SJCRH30 (cell line): ENCODE measurements around the gene MVB12B. TPM values are rescaled to one million over a fixed set of nuclear protein-coding genes. Genes with fewer than 3 reads are reported as not detected.
"Not testable (repeated sequence)": the region's sequence is repeated elsewhere in the genome, so short reads cannot be mapped to it uniquely, and the experiment has no call there.

Experiments
- DNase-seq, 2 experiments: peaks; one replicate each; pipeline ENCODE4 v3.0.0-alpha.2; 2015 to 2020
- H3K27ac ChIP-seq: fragments of 250-450 bp; sonication (Bioruptor Pico); 2 replicates; pipeline ENCODE4 v1.5.1; 2020; ENCODE audit warnings: mild to moderate bottlenecking, moderate library complexity
- H3K27me3 ChIP-seq: fragments of 250-450 bp; sonication (Bioruptor Pico); 2 replicates; pipeline ENCODE4 v1.5.1; 2020; ENCODE audit warnings: mild to moderate bottlenecking, moderate library complexity
- H3K36me3 ChIP-seq: fragments of 250-450 bp; sonication (Bioruptor Pico); 2 replicates; pipeline ENCODE4 v1.5.1; 2020; ENCODE audit warnings: mild to moderate bottlenecking, moderate library complexity
- H3K4me1 ChIP-seq: fragments of 250-450 bp; sonication (Bioruptor Pico); 2 replicates; pipeline ENCODE4 v1.5.1; 2020; ENCODE audit warnings: mild to moderate bottlenecking, moderate library complexity
- H3K4me3 ChIP-seq: fragments of 250-450 bp; sonication (Bioruptor Pico); 2 replicates; pipeline ENCODE4 v1.5.1; 2020; ENCODE audit warnings: mild to moderate bottlenecking, moderate library complexity
- H3K9me3 ChIP-seq: fragments of 250-450 bp; sonication (Bioruptor Pico); replicated peaks from 2 replicates; pipeline ENCODE4 v1.5.1; 2020; ENCODE audit warnings: mild to moderate bottlenecking, moderate library complexity
- total RNA-seq: library from RNA; depleted of rRNA; stranded (reverse); fragments of >200 nt; shearing (Covaris generic); gene quantifications from 2 replicates; pipeline ENCODE4 v1.2.3, GENCODE V29; 2014

MVB12B gene
- total RNA-seq, 1 experiment from 2014 or later: 21.9 TPM

DNA sequence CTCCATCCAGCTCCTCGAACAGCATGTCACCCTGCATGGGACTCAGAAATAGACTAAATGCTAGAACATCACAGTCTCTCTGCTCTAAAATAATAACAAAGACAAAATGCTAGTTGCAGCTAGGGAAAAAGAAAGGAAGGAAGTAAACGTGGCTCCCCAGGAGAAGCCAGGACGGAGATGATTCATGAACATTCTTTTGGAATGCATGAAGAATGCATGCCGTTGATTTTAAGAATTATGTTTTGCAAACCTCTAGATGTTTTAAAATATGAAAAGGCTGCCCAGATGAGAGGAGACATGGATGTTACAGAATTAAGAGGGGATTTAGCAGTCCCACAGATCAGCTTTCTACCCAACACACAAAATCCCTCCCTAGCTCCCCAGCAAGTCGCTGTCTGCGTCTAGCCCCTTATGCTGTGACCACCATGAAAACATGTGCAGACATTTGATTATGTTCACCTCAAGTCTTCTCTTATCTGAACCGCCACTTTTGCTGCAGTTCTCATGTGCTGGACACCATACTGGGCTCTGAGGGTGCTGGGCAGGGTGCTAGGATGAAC, 147.7 kb downstream of the MVB12B start:
- H3K4me3 ChIP-seq: no peak overlapping the region
- H3K36me3 ChIP-seq: no peaks in the 10 kb centered on the region
- H3K27ac ChIP-seq: peak overlapping the region; percentile 94
- peak; percentile 74 to 75 for DNase-seq
- H3K4me1 ChIP-seq: peaks cover 62% of the 10 kb centered on the region
- no peaks in the 10 kb centered on the region for H3K27me3 ChIP-seq
- no peaks in the 10 kb centered on the region for H3K9me3 ChIP-seq

DNA sequence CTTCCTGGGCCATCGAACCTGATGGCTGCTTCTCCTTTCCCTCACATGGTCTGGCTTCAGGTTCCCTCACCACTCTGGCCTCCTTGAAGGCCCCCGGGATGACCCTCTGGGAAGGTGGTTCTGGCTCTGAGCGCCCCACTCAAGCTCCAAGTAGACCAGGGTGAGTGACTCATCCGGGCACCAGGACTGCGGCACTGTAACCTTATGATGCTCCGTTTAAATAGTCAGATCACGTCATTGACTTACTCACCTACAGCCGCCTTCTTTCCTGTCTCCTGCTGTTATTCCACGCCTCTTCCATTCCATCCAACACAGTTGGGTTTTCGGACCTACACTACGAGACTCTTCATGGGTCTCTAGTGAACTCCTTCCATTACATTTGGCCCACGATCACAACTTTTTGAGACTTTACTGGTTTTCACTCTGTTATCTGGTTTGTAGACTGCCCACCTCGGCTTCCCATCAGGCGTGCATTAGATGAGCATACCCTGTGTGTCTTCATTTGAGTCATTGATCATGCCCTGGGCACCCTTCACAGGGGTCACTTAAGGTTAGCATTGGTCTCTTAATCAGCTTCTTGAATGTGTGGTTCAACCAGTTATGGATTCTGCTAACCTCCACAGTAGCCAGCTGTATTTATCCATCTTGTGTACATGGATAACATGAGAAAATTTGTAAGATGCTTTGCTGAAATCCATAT, 148.3 kb downstream of the MVB12B start:
- Histone ChIP-seq H3K36me3 (no peaks in the 10 kb centered on the region), H3K4me3 (no peak overlapping the region), H3K9me3 (no peaks in the 10 kb centered on the region), H3K4me1 (peaks cover 57% of the 10 kb centered on the region), H3K27me3 (no peaks in the 10 kb centered on the region), H3K27ac (peak overlapping the region; percentile 94)
- peak in 1 of 2 experiments; percentile 39 for DNase-seq

DNA sequence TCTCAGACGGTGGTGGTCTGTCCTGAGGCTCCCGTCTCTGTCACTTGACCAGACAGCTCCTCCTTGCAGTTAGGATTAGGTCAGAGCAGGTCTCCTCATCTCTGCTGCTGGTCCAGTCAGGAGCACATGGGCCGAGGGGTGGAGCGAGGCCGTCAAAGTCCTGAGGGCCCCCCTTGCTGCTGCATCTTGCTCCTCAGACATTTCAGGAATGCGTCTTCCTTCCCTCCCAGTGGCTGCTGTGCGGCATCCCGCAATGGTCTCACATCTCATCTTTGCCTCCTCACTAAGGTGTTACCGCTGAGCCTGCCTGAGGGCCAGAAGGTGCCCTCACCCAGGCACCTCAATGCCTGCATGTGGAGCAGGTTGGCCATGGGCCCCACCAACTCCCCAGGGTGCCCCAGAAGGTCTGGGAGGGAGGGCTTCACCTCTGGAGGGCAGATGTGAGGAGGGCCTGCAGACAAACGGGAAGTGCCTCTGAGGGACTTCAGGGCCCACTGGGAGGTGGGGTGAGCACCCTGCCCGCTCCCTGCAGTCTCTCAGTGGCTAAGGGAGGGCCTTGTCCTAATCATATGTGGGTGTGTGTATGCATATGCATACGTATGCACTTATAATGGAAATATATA, 149.4 kb downstream of the MVB12B start:
- no peak for DNase-seq
- no peaks in the 10 kb centered on the region for H3K27me3 ChIP-seq
- peaks cover 47% of the 10 kb centered on the region for H3K4me1 ChIP-seq
- H3K9me3 ChIP-seq: no peaks in the 10 kb centered on the region
- peak overlapping the region; percentile 94; the same call in 1 of the 2 replicates for H3K27ac ChIP-seq
- H3K36me3 ChIP-seq: no peaks in the 10 kb centered on the region
- H3K4me3 ChIP-seq: no peak overlapping the region

DNA sequence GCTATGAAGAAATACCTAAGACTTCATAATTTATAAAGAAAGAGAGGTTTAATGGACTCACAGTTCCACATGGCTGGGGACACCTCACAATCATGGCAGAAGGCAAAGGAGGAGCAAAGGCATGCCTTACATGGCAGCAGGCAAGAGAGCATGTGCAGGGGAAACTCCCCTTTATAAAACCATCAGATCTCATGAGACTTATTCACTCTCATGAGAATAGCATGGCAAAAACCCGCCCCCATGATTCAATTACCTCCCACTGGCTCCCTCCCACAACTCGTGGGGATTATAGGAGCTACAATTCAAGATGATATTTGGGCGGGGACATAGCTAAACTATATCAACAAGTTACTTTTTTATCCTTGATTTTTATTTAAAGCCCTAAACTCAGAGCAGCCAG, 150.8 kb downstream of the MVB12B start:
- H3K36me3 ChIP-seq, DNase-seq, H3K4me3 ChIP-seq: not testable (repeated sequence)

DNA sequence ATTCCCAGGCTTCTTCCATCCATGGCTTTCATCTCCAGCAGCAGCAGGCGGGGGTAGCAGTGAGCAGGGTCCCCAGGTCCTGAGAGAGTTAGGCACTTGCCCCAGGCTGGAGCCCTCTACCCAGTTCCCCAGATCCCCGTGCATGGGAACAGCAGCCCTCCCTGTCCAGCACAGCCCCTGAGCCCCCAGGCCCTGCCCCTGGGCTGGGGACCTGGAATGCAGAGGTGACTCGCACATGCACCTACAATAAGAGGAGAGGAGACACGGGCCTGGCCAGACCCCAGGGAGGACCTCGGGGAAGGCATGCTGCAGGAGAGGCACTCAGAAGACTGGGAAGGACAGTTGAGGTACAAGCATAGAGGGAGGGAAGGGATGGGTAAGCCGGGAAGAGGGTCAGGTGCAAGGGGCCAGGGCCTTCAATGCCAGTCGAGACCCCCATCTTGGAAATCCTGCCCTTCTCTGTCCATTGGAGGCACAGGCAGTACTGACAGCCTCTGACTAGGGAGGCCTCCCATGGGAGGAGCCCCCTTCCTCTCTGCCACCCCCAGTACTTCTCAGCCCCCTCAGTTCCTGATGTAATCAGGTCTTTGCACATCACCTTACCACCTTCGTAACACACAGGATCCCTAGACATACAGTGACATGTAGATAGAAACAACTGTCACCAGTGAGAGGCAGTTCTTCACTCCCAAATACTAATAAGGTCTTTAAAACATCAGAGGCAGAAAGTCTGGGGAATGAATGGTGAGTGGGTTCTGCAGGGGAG, 151.8 kb downstream of the MVB12B start:
- Histone ChIP-seq H3K27ac (no peak overlapping the region), H3K27me3 (no peaks in the 10 kb centered on the region), H3K9me3 (no peaks in the 10 kb centered on the region), H3K4me3 (no peak overlapping the region), H3K4me1 (peaks cover 25% of the 10 kb centered on the region), H3K36me3 (peaks cover 6% of the 10 kb centered on the region)
- DNase-seq: no peak

More for the DNA sequence above, 150.8 kb downstream of the MVB12B start:
- not testable (repeated sequence) for H3K9me3 ChIP-seq, H3K27ac ChIP-seq, H3K27me3 ChIP-seq
- H3K4me1 ChIP-seq: peaks cover 34% of the 10 kb centered on the region

DNA sequence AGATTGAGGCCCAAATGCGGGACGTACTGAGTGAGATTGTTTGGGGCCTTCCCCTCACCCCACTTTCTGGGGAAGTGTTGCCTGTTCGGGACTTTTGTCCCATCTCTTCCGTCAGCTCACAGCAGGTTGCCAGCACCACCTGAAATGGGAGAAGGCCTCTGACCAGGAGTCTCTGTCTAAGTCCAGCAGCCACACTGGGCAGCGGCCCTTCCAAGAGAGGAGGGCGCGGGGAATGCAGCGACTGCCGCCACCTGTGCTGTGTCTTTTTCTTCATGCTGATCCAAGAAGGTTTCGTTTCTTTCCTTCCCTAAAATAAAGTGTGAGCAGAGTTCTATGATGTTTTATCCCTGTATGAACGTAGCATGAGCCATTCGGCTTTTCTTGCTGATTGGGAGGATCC, 152.9 kb downstream of the MVB12B start:
- DNase-seq: no peak
- no peaks in the 10 kb centered on the region for H3K9me3 ChIP-seq
- no peak overlapping the region for H3K4me3 ChIP-seq
- H3K27me3 ChIP-seq: no peaks in the 10 kb centered on the region
- peaks cover 6% of the 10 kb centered on the region for H3K36me3 ChIP-seq
- H3K27ac ChIP-seq: no peak overlapping the region
- peaks cover 13% of the 10 kb centered on the region for H3K4me1 ChIP-seq

DNA sequence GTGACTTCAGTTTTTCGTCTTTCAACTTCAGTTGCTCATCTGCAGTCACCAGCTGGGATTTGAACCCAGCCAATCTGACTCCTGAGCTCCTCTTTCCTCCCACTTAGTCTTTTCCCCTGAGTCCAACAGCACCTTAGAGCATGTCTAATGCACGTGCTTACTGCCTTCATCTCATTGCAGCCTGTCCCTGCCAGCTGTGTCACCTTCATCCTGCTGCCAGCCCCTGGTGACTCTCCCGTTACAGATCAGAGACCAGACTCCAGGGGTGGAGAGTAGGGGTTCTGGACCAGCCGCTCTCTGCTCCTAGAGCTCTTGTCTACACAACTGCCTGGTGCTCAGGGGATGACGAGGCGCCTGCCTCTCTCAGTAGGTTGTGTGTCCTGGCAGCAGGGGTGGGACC, 154.2 kb downstream of the MVB12B start:
- no peak for DNase-seq
- no peaks in the 10 kb centered on the region for H3K27me3 ChIP-seq
- no peak overlapping the region for H3K27ac ChIP-seq
- no peaks in the 10 kb centered on the region for H3K9me3 ChIP-seq
- peaks cover under 1% of the 10 kb centered on the region; the same call in 1 of the 2 replicates for H3K4me1 ChIP-seq
- H3K36me3 ChIP-seq: peaks cover 6% of the 10 kb centered on the region
- H3K4me3 ChIP-seq: no peak overlapping the region

DNA sequence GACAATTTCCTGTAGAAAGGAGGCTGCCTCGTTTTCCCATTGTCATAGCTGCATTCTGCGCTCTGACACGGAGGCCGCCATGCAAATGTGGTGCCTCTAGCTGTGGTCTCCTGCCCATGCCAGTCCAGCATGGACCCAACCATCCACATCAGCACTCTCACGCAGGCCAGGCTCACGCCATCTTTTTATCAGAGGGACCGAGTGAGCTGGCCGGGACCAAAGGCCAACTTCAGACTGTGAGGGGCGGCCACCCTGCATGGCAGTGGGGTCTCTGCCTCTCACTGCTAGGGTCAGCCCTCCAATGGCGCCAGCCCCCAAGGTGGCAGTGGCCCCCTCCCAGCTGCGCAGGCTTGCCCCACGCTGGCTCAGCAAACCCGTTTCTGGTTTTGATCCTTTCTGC, 155.2 kb downstream of the MVB12B start:
- H3K9me3 ChIP-seq: no peaks in the 10 kb centered on the region
- no peak for DNase-seq
- H3K4me1 ChIP-seq: no peaks in the 10 kb centered on the region
- H3K27me3 ChIP-seq: no peaks in the 10 kb centered on the region
- H3K27ac ChIP-seq: no peak overlapping the region
- H3K4me3 ChIP-seq: no peak overlapping the region
- peaks cover 6% of the 10 kb centered on the region for H3K36me3 ChIP-seq

DNA sequence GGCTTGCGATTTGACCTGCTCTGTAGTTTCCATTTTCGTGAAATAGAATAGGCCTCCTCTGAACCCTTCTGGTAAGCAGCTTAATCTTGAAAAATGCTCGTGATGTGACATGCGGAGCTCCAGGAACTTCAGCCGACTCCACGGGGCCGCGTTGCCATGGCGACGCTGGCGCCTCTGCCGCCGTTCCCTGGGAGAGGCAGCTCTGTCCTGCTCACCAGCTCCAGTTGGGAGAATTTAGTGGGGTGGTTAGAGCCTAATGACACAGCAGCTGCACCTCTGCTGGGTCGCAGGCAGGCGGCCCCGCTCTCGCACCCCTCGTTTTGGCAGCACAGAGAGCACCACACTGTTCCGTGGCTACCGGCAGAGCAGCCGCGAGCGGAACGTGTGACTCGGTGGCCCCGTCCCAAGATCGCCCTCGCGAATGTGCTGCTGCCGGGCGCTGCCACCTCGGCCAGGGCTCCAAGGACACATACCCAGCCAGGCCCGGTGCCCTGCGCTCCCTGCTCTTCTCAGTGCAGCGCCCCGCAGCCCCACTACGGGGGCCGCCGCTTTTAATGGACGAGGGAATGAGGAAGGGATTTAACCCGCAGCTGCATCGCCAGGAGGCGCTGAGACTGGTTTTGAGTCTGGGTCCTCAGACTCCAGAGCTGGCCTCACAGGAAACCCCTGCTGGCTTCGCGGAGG, 155.9 kb downstream of the MVB12B start:
- Histone ChIP-seq H3K9me3 (no peaks in the 10 kb centered on the region), H3K27ac (no peak overlapping the region), H3K27me3 (no peaks in the 10 kb centered on the region), H3K4me3 (no peak overlapping the region), H3K36me3 (peaks cover 6% of the 10 kb centered on the region), H3K4me1 (no peaks in the 10 kb centered on the region)
- no peak for DNase-seq

DNA sequence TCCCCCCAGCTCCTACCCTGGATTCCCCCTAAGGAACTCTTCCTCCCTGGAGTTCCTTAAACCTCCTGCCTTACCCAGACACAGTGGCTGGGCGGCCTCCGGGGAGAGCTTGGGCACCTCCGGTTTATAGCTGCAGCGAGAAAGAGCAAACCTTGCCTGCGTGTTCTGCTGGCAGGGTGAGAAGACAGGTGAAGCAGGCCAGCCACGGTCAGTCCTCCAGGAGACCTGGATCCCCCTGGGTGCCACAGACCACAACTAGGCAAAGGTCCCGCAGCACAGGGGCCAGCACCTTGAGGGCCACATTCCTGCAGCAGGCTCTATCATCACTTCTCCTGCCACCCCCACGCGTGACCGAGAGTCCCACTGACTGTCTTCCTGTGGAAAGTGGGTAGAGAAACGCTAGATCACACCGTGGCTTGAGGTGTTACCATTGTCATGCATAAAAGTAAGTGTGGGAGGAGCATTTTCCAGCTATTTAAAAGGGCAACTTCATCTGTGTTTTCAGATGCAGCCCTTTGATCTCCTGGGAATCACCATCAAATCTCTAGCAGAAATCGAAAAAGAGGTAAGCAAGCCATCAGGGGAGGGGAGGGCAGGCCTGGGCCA, 156.9 kb downstream of the MVB12B start:
- Histone ChIP-seq H3K27ac (no peak overlapping the region), H3K4me1 (no peaks in the 10 kb centered on the region), H3K36me3 (peaks cover 6% of the 10 kb centered on the region), H3K9me3 (no peaks in the 10 kb centered on the region), H3K27me3 (no peaks in the 10 kb centered on the region), H3K4me3 (no peak overlapping the region)
- no peak for DNase-seq

DNA sequence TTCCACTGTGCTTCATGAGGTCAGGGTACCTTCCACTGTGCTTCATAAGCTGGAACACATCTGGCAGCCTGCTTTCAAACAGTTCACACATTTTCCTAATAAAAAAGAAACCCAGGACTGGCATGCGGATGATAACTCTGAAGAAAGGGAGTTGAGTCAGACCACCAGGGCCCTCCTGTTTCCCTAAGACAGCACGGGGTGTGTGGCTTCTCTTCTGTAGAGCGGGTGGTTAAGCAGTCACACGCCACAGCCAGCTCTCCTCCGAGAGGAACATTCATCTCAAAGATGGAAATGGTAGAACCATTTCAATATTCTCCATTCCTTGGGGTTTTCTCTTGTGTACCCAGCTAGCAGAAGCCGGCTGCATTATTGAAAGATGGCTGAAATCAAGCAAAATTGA, 159.0 kb downstream of the MVB12B start:
- no peak for DNase-seq
- H3K27ac ChIP-seq: no peak overlapping the region
- H3K36me3 ChIP-seq: peaks cover 6% of the 10 kb centered on the region
- no peaks in the 10 kb centered on the region for H3K9me3 ChIP-seq
- no peak overlapping the region for H3K4me3 ChIP-seq
- H3K4me1 ChIP-seq: no peaks in the 10 kb centered on the region
- H3K27me3 ChIP-seq: no peaks in the 10 kb centered on the region

DNA sequence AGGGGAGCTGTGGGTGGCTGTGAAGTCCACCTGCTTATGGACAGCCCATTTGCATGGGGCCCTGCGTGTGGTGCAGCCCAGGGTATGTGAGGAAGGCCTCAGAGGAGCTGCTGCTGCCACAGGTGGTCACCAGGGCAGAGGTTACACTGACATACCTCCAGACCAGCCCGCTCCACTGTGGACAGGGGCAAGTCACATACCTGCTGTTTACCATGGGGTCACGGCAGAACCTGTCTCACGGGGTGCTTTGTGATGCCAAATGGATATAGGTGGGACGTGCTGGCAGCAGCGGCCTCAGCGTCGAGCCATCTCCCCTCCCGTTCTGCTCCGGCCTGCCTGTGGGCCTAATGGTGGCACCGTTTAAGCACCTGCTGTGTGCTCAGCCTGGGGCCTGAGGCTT, 159.6 kb downstream of the MVB12B start:
- Histone ChIP-seq H3K4me1 (peaks cover 2% of the 10 kb centered on the region; the same call in 1 of the 2 replicates), H3K27ac (no peak overlapping the region)

DNA sequence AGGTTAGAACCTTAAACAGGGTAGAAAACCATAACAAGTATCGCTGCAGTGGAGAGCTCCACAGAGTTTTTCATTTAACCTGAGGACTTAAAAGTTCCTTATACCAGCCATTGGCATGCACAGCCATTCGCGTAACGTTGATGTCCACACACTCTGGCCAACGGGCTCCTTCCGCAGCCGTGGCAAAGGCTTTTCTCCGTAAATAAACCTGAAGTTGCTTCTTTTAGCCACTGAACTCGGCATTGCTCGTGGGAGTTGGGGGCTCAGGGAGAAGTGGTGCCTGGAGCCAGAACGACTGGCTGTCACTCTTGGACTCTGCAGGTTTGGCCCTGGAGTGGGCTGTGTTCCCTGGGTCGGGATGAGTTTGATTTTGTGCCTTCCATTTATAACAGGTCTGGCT, 161.2 kb downstream of the MVB12B start:
- Histone ChIP-seq H3K27ac (no peak overlapping the region), H3K36me3 (no peaks in the 10 kb centered on the region; the same call in 1 of the 2 replicates), H3K27me3 (no peaks in the 10 kb centered on the region), H3K4me1 (peaks cover 2% of the 10 kb centered on the region; the same call in 1 of the 2 replicates), H3K9me3 (no peaks in the 10 kb centered on the region), H3K4me3 (no peak overlapping the region)
- DNase-seq: no peak

More for the DNA sequence above, 159.6 kb downstream of the MVB12B start:
- H3K4me3 ChIP-seq: no peak overlapping the region
- H3K9me3 ChIP-seq: no peaks in the 10 kb centered on the region
- no peak for DNase-seq
- peaks cover 6% of the 10 kb centered on the region for H3K36me3 ChIP-seq
- no peaks in the 10 kb centered on the region for H3K27me3 ChIP-seq

DNA sequence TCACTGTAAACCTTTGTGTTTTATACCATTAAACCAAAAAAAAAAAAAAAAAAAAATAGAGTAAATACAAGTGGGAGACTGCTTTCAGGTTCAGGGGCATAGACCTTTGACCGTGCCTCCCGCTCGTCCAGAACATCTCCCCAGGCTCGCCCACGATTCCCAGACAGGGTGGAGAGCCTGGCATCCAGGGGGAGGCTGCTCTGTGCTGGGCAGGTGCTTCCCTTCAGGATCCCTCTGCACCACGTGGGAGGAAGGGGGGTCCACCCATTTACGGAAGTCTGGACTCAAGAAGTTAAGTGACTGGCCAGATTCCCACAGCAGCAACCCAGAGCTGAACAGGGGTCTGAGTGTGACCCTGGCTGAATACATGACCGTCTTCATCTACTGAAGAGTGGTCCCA, 161.7 kb downstream of the MVB12B start:
- no peak overlapping the region for H3K27ac ChIP-seq
- DNase-seq: no peak

More for the DNA sequence above, 161.7 kb downstream of the MVB12B start:
- no peaks in the 10 kb centered on the region for H3K27me3 ChIP-seq
- H3K36me3 ChIP-seq: no peaks in the 10 kb centered on the region; the same call in 1 of the 2 replicates
- no peaks in the 10 kb centered on the region for H3K9me3 ChIP-seq
- H3K4me3 ChIP-seq: no peak overlapping the region
- peaks cover 2% of the 10 kb centered on the region; the same call in 1 of the 2 replicates for H3K4me1 ChIP-seq
